Measurements from ENCODE around the gene ANKRD17.

The ANKRD17 gene

GRCh38 chr4:73193155-73193554, 65.4 kb downstream of the ANKRD17 start:
- H3K36me3 ChIP-seq (ENCODE audit: control insufficient read depth, low read length), result peaks cover 31% of the 10 kb centered on the region
- H3K4me1 ChIP-seq (ENCODE audit: control insufficient read depth, low read length), result peaks cover 31% of the 10 kb centered on the region
- 0 out of 2 replicates have a peak, but pooled peaks cover under 1% of the 10 kb centered on the region for H4K20me1 ChIP-seq (ENCODE audit: control insufficient read depth, insufficient read depth, low read depth, low read length)
- no peak for TF ChIP-seq EZH2phosphoT487 (IDR thresholded peaks at IDR 0.05; ENCODE audit: borderline replicate concordance, low read length)
- TF ChIP-seq CTCF (IDR thresholded peaks at IDR 0.05; ENCODE audit: low read depth, low read length, poor library complexity, severe bottlenecking), result no peak
- peaks cover 98% of the 10 kb centered on the region for H3K79me2 ChIP-seq (ENCODE audit: control insufficient read depth, low read length)
- H3K27ac ChIP-seq (ENCODE audit: low read depth, low read length), result no peak overlapping the region
- no peaks in the 10 kb centered on the region for H3K9me2 ChIP-seq (replicated peaks; ENCODE audit: control insufficient read depth, low read length)
- H3F3A ChIP-seq (ENCODE audit: control insufficient read depth, insufficient read depth), result peaks cover 16% of the 10 kb centered on the region; the same call in 1 of the 2 replicates
- no peaks in the 10 kb centered on the region for H3K9me3 ChIP-seq (ENCODE audit: control insufficient read depth, insufficient read depth, low read length)
- H3K4me3 ChIP-seq (ENCODE audit: low read length), result no peak overlapping the region
- H3K27me3 ChIP-seq (ENCODE audit: control insufficient read depth, low read length), result no peaks in the 10 kb centered on the region
- H3K4me2 ChIP-seq (ENCODE audit: low read length), result peak overlapping the region; percentile 8; the same call in 1 of the 2 replicates

- Histone ChIP-seq H3K9me3 (ENCODE audit: control insufficient read depth, insufficient read depth, low read length) (no peaks in the 10 kb centered on the region), H3K27ac (ENCODE audit: low read depth, low read length) (no peak overlapping the region), H3K4me2 (ENCODE audit: low read length) (no peak overlapping the region), H3K4me3 (ENCODE audit: low read length) (no peak overlapping the region), H3K27me3 (ENCODE audit: control insufficient read depth, low read length) (no peaks in the 10 kb centered on the region), H3K9me2 (replicated peaks; ENCODE audit: control insufficient read depth, low read length) (no peaks in the 10 kb centered on the region), H3K36me3 (ENCODE audit: control insufficient read depth, low read length) (peaks cover 23% of the 10 kb centered on the region), H3K79me2 (ENCODE audit: control insufficient read depth, low read length) (peaks cover 96% of the 10 kb centered on the region), H3K4me1 (ENCODE audit: control insufficient read depth, low read length) (peaks cover 27% of the 10 kb centered on the region), H3F3A (ENCODE audit: control insufficient read depth, insufficient read depth) (peaks cover 17% of the 10 kb centered on the region; the same call in 1 of the 2 replicates), H4K20me1 (ENCODE audit: control insufficient read depth, insufficient read depth, low read depth, low read length) (peaks cover 3% of the 10 kb centered on the region; the same call in 1 of the 2 replicates)
- no peak for TF ChIP-seq CTCF (IDR thresholded peaks at IDR 0.05; ENCODE audit: low read depth, low read length, poor library complexity, severe bottlenecking)
- TF ChIP-seq EZH2phosphoT487 (IDR thresholded peaks at IDR 0.05; ENCODE audit: borderline replicate concordance, low read length), result no peak
Observed at GRCh38 chr4:73189274-73189810, 69.3 kb downstream of the ANKRD17 start.

- peaks cover 94% of the 10 kb centered on the region for H3K79me2 ChIP-seq (ENCODE audit: control insufficient read depth, low read length)
- H3K4me2 ChIP-seq (ENCODE audit: low read length), result peak overlapping the region; percentile 22
- H3K9me3 ChIP-seq (ENCODE audit: control insufficient read depth, insufficient read depth, low read length), result no peaks in the 10 kb centered on the region
- H3K27me3 ChIP-seq (ENCODE audit: control insufficient read depth, low read length), result no peaks in the 10 kb centered on the region
- H4K20me1 ChIP-seq (ENCODE audit: control insufficient read depth, insufficient read depth, low read depth, low read length), result peaks cover 9% of the 10 kb centered on the region
- H3F3A ChIP-seq (ENCODE audit: control insufficient read depth, insufficient read depth), result peaks cover 16% of the 10 kb centered on the region; the same call in 1 of the 2 replicates
- H3K4me1 ChIP-seq (ENCODE audit: control insufficient read depth, low read length), result peaks cover 25% of the 10 kb centered on the region
- H3K27ac ChIP-seq (ENCODE audit: low read depth, low read length), result no peak overlapping the region
- H3K36me3 ChIP-seq (ENCODE audit: control insufficient read depth, low read length), result peaks cover 27% of the 10 kb centered on the region
- H3K9me2 ChIP-seq (replicated peaks; ENCODE audit: control insufficient read depth, low read length), result no peaks in the 10 kb centered on the region
- TF ChIP-seq EZH2phosphoT487 (IDR thresholded peaks at IDR 0.05; ENCODE audit: borderline replicate concordance, low read length), result no peak
- no peak for TF ChIP-seq CTCF (IDR thresholded peaks at IDR 0.05; ENCODE audit: low read depth, low read length, poor library complexity, severe bottlenecking)
- H3K4me3 ChIP-seq (ENCODE audit: low read length), result no peak overlapping the region
Observed at GRCh38 chr4:73187325-73187724, 71.3 kb downstream of the ANKRD17 start.

All from DOHH2 (cell line).